Esophagus muscularis mucosa (tissue), 4 donors: ENCODE results near the gene EVI5. TPM values are rescaled to one million over a fixed set of nuclear protein-coding genes. Genes with fewer than 3 reads are reported as not detected.

Source experiments
- DNase-seq: peaks from one replicate; pipeline ENCODE4 v3.0.0-alpha.2; 2017; ENCODE audit errors: extremely low spot score
- H3K27ac ChIP-seq, 4 donors: fragments of 200-600 bp; sonication (generic); replicated peaks in 1 of 4; 1 replicate in 3 of 4; 2 replicates in 1 of 4; pipeline ENCODE4 v1.5.1; 2016 to 2019; ENCODE audit warnings: mild to moderate bottlenecking in 1 of 4
- H3K27me3 ChIP-seq, 4 donors: fragments of 200-600 bp; sonication (generic); one replicate each; pipeline versions ENCODE4 v1.5.1 to v1.6.0; 2016 to 2019
- H3K36me3 ChIP-seq, 4 donors: fragments of 200-600 bp; sonication (generic); one replicate each; pipeline ENCODE4 v1.5.1; 2016 to 2019
- H3K4me1 ChIP-seq, 4 donors: fragments of 200-600 bp; sonication (generic); one replicate each; pipeline ENCODE4 v1.5.1; 2016 to 2019
- H3K4me3 ChIP-seq, 4 donors: fragments of 200-600 bp; sonication (generic); 1 replicate in 2 of 4; 2 replicates in 2 of 4; pipeline ENCODE4 v1.5.1; 2016 to 2019; ENCODE audit warnings: mild to moderate bottlenecking in 4 of 4, moderate library complexity in 1 of 4
- H3K9me3 ChIP-seq, 4 donors: fragments of 200-600 bp; sonication (generic); 1 replicate in 3 of 4; 2 replicates in 1 of 4; pipeline ENCODE4 v1.5.1; 2016 to 2019
- EP300 ChIP-seq: sonication (generic); formaldehyde crosslinking; IDR thresholded peaks from one replicate; pipeline ENCODE4 v1.6.1; 2017; ENCODE audit warnings: antibody characterized with exemption
- POLR2A ChIP-seq: fragments of 450-650 bp; IDR thresholded peaks from one replicate; pipeline ENCODE4 v1.6.1; 2017; ENCODE audit warnings: antibody characterized with exemption, moderate library complexity, mild to moderate bottlenecking, low read depth
- POLR2AphosphoS5 ChIP-seq, 2 donors: sonication (generic); formaldehyde crosslinking; IDR thresholded peaks; one replicate each; pipeline ENCODE4 v1.6.1; 2017; ENCODE audit warnings: antibody characterized with exemption in 2 of 2
- WGBS: methylation state at CpG from one replicate; pipeline ENCODE4 v1.1.5; 2018; 5-methylcytosine and 5-hydroxymethylcytosine counted together
- intact Hi-C: fragments of 100-400 bp; cut with DNase I; formaldehyde crosslinking; loops from one replicate; pipeline ENCODE4 v1.15.1; 2023
- total RNA-seq, 4 donors: library from RNA; depleted of rRNA; stranded (reverse); fragments of >200 nt; gene quantifications; one replicate each; pipeline versions ENCODE4 v1.1.0 to v1.2.1, GENCODE V29; 2016
- TF ChIP-seq, protein P1 (sequence below), 3 experiments: fragments of 200-600 bp in 2 of 3; fragments of 450-650 bp in 1 of 3; sonication (generic) in 2 of 3; IDR thresholded peaks; one replicate each; pipeline ENCODE4 v1.5.1; 2017 to 2019; ENCODE audit warnings: antibody characterized with exemption in 3 of 3, mild to moderate bottlenecking in 2 of 3, moderate library complexity in 1 of 3

EVI5 gene
- total RNA-seq, 4 donors from 2014 or later: 32.3 to 55.2 (median 40.4) TPM

GRCh38 chr1:92754000-92754718 is 30.7 kb downstream of the EVI5 start:
- intact Hi-C loops: no loop called here
- Histone ChIP-seq H3K4me1 (peaks cover 5 to 15% (median 7%) of the 10 kb centered on the region in 4 donors), H3K27ac (no peak overlapping the region), H3K27me3 (no peaks in the 10 kb centered on the region), H3K9me3 (peaks cover 0 to 5% (median 0%) of the 10 kb centered on the region in 4 donors), H3K4me3 (no peak overlapping the region), H3K36me3 (no peaks in the 10 kb centered on the region)
- 80% methylated on average over 1 of the region's 1 CpG for WGBS
- TF ChIP-seq POLR2AphosphoS5 (IDR thresholded peaks at IDR 0.05): no peak
- TF ChIP-seq POLR2A: no peak
- no peak for TF ChIP-seq EP300
- TF ChIP-seq, protein P1, sequence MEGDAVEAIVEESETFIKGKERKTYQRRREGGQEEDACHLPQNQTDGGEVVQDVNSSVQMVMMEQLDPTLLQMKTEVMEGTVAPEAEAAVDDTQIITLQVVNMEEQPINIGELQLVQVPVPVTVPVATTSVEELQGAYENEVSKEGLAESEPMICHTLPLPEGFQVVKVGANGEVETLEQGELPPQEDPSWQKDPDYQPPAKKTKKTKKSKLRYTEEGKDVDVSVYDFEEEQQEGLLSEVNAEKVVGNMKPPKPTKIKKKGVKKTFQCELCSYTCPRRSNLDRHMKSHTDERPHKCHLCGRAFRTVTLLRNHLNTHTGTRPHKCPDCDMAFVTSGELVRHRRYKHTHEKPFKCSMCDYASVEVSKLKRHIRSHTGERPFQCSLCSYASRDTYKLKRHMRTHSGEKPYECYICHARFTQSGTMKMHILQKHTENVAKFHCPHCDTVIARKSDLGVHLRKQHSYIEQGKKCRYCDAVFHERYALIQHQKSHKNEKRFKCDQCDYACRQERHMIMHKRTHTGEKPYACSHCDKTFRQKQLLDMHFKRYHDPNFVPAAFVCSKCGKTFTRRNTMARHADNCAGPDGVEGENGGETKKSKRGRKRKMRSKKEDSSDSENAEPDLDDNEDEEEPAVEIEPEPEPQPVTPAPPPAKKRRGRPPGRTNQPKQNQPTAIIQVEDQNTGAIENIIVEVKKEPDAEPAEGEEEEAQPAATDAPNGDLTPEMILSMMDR (IDR thresholded peaks at IDR 0.05): no peak
- no peak for DNase-seq

- H3K27ac ChIP-seq: no peak overlapping the region
Observed at GRCh38 chr1:92752719-92753118, 32.2 kb downstream of the EVI5 start.

GRCh38 chr1:92749024-92749634 is 35.8 kb downstream of the EVI5 start:
- peaks cover 0 to under 1% (median 0%) of the 10 kb centered on the region in 4 donors for H3K9me3 ChIP-seq
- peaks cover 0 to 10% (median 5%) of the 10 kb centered on the region in 4 donors for H3K4me1 ChIP-seq
- H3K27me3 ChIP-seq: no peaks in the 10 kb centered on the region
- no peak for DNase-seq
- H3K27ac ChIP-seq: no peak overlapping the region
- H3K36me3 ChIP-seq: peaks cover 0 to 4% (median 0%) of the 10 kb centered on the region in 4 donors
- H3K4me3 ChIP-seq: no peak overlapping the region
- WGBS: 100% methylated on average over 1 of the region's 1 CpG
- TF ChIP-seq, protein P1 (IDR thresholded peaks at IDR 0.05): peak; percentile 59 to 67 (median 62)
- TF ChIP-seq POLR2AphosphoS5 (IDR thresholded peaks at IDR 0.05): peak in 1 of 2 donors; percentile 11
- no peak for TF ChIP-seq POLR2A
- no peak for TF ChIP-seq EP300
- intact Hi-C loops: loop anchor here (2.0 kb wide), 1 partner anchor 68 kb away; no protein-coding TSS in a partner anchor

More at GRCh38 chr1:92752719-92753118, 32.2 kb downstream of the EVI5 start:
- Histone ChIP-seq H3K36me3 (no peaks in the 10 kb centered on the region), H3K9me3 (peaks cover 0 to 5% (median 0%) of the 10 kb centered on the region in 4 donors), H3K4me3 (no peak overlapping the region), H3K4me1 (peaks cover 7 to 19% (median 9%) of the 10 kb centered on the region in 4 donors), H3K27me3 (no peaks in the 10 kb centered on the region)
- TF ChIP-seq POLR2AphosphoS5 (IDR thresholded peaks at IDR 0.05) (no peak), EP300 (no peak), POLR2A (no peak)
- TF ChIP-seq, protein P1 (IDR thresholded peaks at IDR 0.05): no peak
- no peak for DNase-seq
- 64% methylated on average over 3 of the region's 3 CpGs for WGBS
- intact Hi-C loops: no loop called here

DNA sequence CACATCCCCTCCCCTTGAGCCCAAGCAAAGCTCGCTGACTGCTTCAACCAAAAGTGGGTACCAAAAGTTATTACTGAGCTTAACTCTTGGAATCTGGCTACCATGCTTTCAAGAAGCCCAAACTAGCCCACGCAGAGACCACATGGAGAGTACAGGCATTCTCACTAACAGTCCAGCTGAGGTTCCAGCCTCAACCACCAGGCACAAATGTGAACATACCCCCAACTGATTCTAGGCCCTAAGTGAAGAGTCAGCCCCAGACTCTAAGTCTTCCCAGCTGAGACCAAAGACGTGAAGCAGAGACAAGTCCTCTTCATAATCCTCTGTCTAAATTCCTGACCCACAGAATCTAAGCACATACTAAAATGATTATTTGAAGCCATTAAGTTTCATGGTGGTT is 36.8 kb downstream of the EVI5 start:
- H3K9me3 ChIP-seq: no peaks in the 10 kb centered on the region
- intact Hi-C loops: loop anchor here (2.0 kb wide), 1 partner anchor 69 kb away; no protein-coding TSS in a partner anchor
- 76% methylated on average over 3 of the region's 3 CpGs for WGBS

More for the DNA sequence above, 36.8 kb downstream of the EVI5 start:
- Histone ChIP-seq H3K27ac (no peak overlapping the region), H3K36me3 (peaks cover 0 to 4% (median 0%) of the 10 kb centered on the region in 4 donors), H3K4me3 (no peak overlapping the region), H3K27me3 (no peaks in the 10 kb centered on the region), H3K4me1 (peaks cover 0 to 10% (median 5%) of the 10 kb centered on the region in 4 donors)
- no peak for DNase-seq
- TF ChIP-seq POLR2AphosphoS5 (IDR thresholded peaks at IDR 0.05) (no peak), EP300 (no peak)
- TF ChIP-seq, protein P1 (IDR thresholded peaks at IDR 0.05): no peak
